Activated naive CD8-positive, alpha-beta T cell treated with anti-CD3 and anti-CD28 coated beads, Interleukin-2, amount 10 ng/mL, durations not matched to agents 7 days and 5 days (primary cell): Measurements from ENCODE around the gene PBX2. TPM values are rescaled to one million over a fixed set of nuclear protein-coding genes. Genes with fewer than 3 reads are reported as not detected.

ENCODE experiments used
- ATAC-seq: fragments of 150-1000 bp; cut with Tn5 transposase; one replicate; pipeline ENCODE4 v1.10.0; 2021; ENCODE audit warnings: low read depth, moderate library complexity
- POLR2A ChIA-PET: fragments of 350-600 bp; sonication (Branson Sonifier 250); formaldehyde crosslinking; loops from one replicate; lab custom pipeline; 2021; ENCODE audit warnings: antibody characterized with exemption; lab: Charles Lee
- DNase-seq: peaks from one replicate; pipeline ENCODE4 v3.0.0; 2021
- H3K27ac Mint-ChIP-seq: one replicate; pipeline ENCODE4 v1.8.0; 2022; ENCODE audit warnings: mild to moderate bottlenecking, mixed read lengths
- H3K27me3 Mint-ChIP-seq: one replicate; pipeline ENCODE4 v1.8.0; 2022; ENCODE audit warnings: mild to moderate bottlenecking, moderate library complexity, mixed read lengths
- H3K36me3 Mint-ChIP-seq: one replicate; pipeline ENCODE4 v1.8.0; 2021; ENCODE audit warnings: mild to moderate bottlenecking, mixed read lengths
- H3K4me1 Mint-ChIP-seq: one replicate; pipeline ENCODE4 v1.8.0; 2021; ENCODE audit warnings: mixed read lengths
- H3K4me3 Mint-ChIP-seq: one replicate; pipeline ENCODE4 v1.8.0; 2022; ENCODE audit warnings: mild to moderate bottlenecking, moderate library complexity, mixed read lengths
- H3K9me3 Mint-ChIP-seq: one replicate; pipeline ENCODE4 v1.8.0; 2021; ENCODE audit warnings: mixed read lengths
- total RNA-seq, 2 experiments: library from RNA; stranded (reverse); gene quantifications; one replicate each; pipeline ENCODE4 v1.2.3, GENCODE V29; 2021

The PBX2 gene
- total RNA-seq, 2 experiments from 2014 or later: 107 to 112 TPM

DNA sequence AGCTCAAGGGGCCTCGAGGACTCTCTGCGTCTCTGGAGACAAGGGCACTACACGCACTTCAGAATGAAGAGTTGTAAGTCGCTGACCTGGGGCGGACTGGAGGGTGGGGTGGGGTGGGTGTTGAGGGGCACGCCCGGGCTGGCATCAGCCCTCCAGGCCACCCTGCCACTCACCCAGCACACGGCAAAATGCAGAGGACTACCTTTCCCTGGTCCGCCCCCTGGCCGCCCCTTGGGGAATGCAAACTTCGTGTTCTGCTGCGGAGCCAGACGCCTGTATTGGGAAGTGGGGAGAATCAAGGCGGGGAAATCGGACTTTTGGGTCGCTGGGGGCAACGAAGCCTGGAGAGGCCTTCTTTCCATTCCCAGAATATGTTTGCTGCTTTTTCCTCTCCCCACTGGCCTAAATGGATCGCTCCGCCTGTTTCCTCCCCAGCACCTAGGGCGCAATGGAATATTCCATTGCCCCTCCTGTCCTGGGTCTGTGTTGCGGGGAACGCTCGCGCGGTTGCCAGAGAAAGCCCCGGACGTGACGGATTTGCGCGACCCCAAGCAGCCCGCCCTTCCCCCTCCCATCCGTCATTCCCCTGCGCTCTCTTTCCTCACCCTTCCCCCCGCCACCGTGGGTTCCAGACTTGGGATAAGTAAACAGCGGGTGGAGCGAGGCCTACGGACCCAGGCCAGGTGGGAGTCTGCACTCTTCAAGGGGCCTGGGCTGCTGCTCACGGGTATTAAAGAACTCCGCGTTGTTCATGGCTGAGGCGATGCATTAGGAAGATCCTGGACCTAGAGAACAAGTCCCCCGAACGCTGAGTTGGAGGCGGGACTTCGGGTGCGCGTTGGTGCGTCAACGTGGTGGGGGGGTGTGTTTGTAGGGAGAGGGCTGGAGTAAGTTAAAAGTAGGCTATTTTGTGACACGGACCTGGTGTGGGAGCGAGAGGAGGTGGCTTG is 36.2 kb downstream of the PBX2 start, which contains the start of gene PPT2:
Gene PPT2 (plus strand): TSS at position 578 of the 950 bp plus-strand sequence. CDS start 454 bp downstream, outside the sequence.
- peaks cover 34% of the 10 kb centered on the region for H3K4me1 Mint-ChIP-seq
- peak within 1 kb of the TSS; percentile 94 for H3K27ac Mint-ChIP-seq
- H3K27me3 Mint-ChIP-seq: peaks cover 14% of the 10 kb centered on the region
- no peaks in the 10 kb centered on the region for H3K9me3 Mint-ChIP-seq
- ATAC-seq: peak; percentile 72
- peak within 1 kb of the TSS; percentile 98 for H3K4me3 Mint-ChIP-seq
- H3K36me3 Mint-ChIP-seq: peaks cover 15% of the 10 kb centered on the region
- peak; percentile 81 for DNase-seq
- POLR2A ChIA-PET: interaction anchor here (1.0 to 1.3 kb wide), 6 partner anchors 24 to 66 kb away, joined by 3 to 8 read pairs (median 4); partner anchors contain the start of genes GPSM3, PBX2 and RNF5

DNA sequence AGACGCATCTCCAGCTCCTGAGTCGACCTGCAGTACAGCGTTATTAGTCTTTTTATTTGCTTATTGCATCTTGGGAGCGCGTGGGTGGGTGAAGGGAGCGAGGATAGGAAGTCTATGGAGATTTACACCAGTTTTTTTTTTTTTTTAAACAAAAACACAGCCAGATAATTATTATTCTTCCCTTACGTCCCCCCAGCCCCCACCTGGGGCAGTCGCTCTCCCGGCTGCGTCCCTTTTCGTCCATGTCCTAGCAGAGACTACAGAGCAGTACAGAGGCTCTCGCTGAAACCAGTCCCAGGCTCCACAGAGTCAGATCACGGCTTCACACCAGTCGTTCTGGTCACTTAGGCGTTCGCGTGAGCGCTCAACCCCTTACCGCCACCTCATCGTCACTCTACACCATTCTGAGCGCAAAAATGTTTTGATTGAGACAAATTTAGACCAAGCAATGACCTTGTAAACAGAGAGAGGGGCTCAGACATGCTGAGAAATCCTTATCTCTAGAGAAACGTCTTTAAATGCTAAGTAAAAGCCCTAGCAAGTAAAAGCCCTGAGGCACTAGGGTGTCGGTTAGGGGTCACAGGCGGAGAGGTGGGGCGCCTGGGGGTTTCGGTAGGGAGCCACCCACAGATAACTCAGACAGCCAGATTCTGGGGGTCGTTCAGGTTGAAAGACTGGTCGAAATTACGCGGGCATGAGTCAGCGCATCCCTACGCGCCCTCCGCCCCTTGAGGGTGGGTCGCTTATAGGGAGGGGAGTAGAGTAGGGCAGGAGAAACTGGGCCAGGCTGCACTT is 37.0 kb downstream of the PBX2 start:
- Mint-ChIP-seq H3K4me1 (peaks cover 40% of the 10 kb centered on the region), H3K9me3 (no peaks in the 10 kb centered on the region), H3K27me3 (peaks cover 22% of the 10 kb centered on the region), H3K36me3 (peaks cover 10% of the 10 kb centered on the region), H3K27ac (peak overlapping the region; percentile 94), H3K4me3 (peak overlapping the region; percentile 38)
- no peak for ATAC-seq
- POLR2A ChIA-PET: interaction anchor here (1.0 kb wide), 1 partner anchor 43 kb away, joined by 3 read pairs; no protein-coding TSS in a partner anchor
- DNase-seq: no peak

DNA sequence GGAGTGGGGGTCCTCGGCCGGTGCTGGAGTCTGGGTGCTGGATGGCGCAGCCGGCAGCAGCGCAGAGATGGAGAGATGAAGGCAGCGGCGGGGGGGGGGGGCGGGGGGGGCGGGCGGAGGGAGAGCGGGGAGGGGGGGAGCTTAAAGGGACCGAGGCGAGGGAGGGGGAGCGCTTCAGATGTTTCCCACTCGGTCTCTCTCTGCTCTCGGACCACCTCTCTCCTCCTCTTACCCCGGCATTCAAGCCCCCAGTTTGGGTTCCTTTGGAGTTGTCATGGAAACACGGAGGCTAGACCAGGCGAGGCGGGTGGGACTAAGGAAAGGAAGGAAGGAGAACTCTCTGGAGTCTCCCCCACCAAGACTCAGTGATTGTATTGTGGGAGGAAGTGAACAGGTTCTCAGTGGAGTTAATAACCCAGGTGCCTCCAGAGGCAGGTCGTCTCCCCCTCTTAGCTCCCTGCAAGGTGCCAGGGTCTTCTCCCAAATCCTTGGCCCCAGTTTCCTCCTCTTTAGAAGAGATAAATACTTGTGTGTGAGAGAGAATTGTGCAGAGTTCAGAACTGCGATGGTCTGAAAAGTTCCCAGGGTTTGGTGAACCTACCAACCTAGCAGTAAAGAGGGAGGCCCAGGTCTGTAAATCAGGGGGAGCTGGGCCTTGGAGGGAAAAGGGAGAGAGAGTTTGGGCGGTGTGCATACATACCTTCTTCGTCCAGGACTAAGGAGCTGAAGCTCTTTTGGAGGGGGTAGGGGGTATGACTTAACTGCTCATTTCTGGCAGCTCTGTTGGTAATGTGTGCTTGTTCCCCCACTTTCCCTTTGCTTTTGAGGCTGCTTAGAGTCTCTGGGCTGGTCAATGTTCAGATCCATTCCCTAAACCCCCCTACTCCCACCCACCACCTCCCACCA is 37.9 kb downstream of the PBX2 start, which contains the start of gene PRRT1:
Gene PRRT1 (minus strand): TSS at position 77 of the 906 bp plus-strand sequence. CDS start 112 bp downstream, outside the sequence.
- H3K27ac Mint-ChIP-seq: peak within 1 kb of the TSS; percentile 74

DNA sequence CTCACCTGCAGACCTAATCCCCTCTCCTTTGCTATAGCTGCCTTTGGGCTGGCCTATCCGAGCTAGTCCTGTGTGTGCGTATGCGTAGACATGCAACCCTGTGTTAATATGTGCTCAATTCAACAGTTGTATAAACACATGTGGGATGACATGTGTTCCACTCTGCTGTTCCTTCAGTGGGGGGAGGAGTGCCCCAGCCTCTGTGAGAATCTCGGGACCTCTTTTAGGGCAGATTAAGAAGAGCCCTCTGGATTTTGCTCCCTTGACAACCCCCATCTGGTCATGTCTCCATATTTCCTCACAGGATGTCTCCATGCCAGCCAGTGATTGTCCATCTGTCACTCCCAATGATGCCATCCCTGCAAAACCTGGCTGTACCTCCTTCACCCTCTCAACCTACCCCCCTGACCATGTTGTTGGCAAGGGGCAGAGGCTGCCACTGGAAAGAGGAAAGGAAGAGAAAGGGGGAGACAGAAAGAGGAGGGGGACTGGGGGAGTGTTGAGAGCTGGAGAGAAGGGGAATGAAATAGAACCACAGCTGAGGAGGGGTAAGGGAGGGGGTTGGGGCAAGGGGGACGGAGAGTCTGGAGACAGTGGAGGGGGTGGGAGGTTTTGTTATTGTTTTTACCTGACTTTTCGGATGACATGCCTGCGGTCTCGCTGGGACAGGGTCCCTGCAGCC is 38.7 kb downstream of the PBX2 start:
- no peak for DNase-seq
- no peak for ATAC-seq
- Mint-ChIP-seq H3K36me3 (peaks cover 3% of the 10 kb centered on the region), H3K9me3 (no peaks in the 10 kb centered on the region), H3K4me1 (peaks cover 40% of the 10 kb centered on the region), H3K4me3 (peak overlapping the region; percentile 67), H3K27ac (peak overlapping the region; percentile 74), H3K27me3 (peaks cover 38% of the 10 kb centered on the region)
- POLR2A ChIA-PET: no interaction called here

More for the DNA sequence above, 37.9 kb downstream of the PBX2 start, which contains the start of gene PRRT1:
- Mint-ChIP-seq H3K4me3 (peak within 1 kb of the TSS; percentile 67), H3K4me1 (peaks cover 40% of the 10 kb centered on the region), H3K27me3 (peaks cover 30% of the 10 kb centered on the region), H3K9me3 (no peaks in the 10 kb centered on the region), H3K36me3 (peaks cover 3% of the 10 kb centered on the region)
- DNase-seq (no peak), ATAC-seq (no peak)
- POLR2A ChIA-PET: no interaction called here

DNA sequence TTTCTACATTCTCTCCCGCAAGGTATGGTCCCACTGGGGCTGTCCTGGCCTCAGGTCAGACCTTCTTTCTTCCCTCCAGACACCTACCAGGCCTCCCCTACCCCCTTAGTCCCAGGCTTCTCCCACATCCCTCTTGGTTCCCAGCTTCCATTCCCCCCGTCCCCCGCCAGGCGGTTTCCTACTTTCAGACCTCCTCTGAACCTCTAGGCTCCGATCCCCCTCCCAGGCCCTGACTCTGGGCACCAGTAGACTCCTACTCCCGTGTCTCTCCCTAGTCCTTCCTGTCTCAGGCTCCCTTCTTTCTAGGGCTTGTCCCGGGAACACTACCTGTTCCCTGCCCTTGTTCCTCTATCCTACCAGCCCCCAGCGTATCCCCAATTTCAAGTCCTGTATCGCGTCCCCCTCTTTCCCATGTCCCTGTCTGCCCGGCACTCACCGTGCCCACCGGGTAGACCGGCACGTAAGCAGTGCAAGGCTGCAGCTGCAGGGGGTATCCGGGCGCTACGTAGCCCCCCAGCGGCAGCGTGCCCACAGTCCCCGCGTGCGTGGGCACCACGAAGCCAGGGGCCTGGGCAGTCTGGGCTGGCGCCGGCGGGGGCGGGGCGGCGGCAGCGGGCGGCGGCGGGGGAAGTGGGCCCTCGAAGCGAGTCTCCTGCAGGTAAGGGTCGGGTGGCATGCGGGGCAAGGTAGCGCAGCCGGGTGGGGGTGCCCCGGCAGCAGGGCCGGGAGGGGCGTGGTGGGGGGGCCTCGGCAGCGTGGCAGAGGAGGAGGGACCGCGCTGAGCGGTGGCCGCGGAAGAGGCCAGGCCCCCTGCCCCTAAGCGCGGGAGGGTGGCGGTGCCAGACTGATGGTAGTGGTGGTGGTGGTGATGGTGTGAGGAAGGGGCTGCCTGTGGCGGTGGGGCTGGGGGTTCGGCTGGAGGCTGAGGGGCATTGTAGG is 39.8 kb downstream of the PBX2 start:
- POLR2A ChIA-PET: interaction anchor here (0.5 to 1.3 kb wide), 2 partner anchors 21 to 40 kb away, joined by 3 read pairs; partner anchors contain the start of gene PBX2
- peak overlapping the region; percentile 59 for H3K27ac Mint-ChIP-seq
- DNase-seq (no peak), ATAC-seq (no peak)
- no peaks in the 10 kb centered on the region for H3K9me3 Mint-ChIP-seq
- peaks cover 43% of the 10 kb centered on the region for H3K27me3 Mint-ChIP-seq
- H3K4me3 Mint-ChIP-seq: peak overlapping the region; percentile 29
- H3K4me1 Mint-ChIP-seq: peaks cover 34% of the 10 kb centered on the region
- peaks cover 3% of the 10 kb centered on the region for H3K36me3 Mint-ChIP-seq

DNA sequence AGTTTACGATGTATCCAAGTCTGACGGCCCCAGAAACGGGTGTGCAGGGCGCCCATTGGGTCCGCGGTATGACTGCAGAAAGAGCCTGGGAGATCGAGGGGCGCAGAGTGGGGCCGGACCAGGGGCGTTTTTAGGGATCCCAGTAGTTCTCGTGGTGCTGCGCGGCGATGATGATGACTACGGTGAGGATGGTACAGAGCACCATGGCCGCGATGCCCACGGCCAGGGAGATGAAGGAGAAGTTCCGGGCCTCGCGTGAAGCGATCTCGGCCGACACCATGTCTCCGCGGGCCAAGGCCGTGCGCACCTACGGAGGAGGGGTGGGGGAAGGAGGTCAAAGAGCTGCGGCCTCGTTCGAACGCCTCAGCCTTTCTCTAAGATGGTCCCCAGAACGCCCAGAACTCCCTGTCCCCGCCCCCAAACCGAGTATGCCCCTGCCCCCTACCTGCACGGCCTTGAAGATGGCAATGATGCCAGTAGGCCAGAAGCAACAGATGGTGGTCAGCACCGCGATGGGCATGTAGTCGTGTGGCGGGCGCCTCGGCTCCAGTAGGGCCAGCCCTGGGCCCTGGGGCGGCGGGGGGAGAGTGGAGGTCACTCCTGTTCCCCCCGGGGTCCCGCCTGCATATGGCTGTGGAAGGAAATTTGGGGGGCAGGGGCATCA is 40.8 kb downstream of the PBX2 start:
- H3K9me3 Mint-ChIP-seq: no peaks in the 10 kb centered on the region
- H3K27ac Mint-ChIP-seq: peak overlapping the region; percentile 67
- peak overlapping the region; percentile 77 for H3K4me3 Mint-ChIP-seq
- DNase-seq (no peak), ATAC-seq (no peak)
- H3K27me3 Mint-ChIP-seq: peaks cover 43% of the 10 kb centered on the region
- peaks cover 32% of the 10 kb centered on the region for H3K4me1 Mint-ChIP-seq
- peaks cover 2% of the 10 kb centered on the region for H3K36me3 Mint-ChIP-seq
- POLR2A ChIA-PET: interaction anchor here (0.5 to 1.3 kb wide), 2 partner anchors 20 to 41 kb away, joined by 3 read pairs; partner anchors contain the start of gene PBX2

DNA sequence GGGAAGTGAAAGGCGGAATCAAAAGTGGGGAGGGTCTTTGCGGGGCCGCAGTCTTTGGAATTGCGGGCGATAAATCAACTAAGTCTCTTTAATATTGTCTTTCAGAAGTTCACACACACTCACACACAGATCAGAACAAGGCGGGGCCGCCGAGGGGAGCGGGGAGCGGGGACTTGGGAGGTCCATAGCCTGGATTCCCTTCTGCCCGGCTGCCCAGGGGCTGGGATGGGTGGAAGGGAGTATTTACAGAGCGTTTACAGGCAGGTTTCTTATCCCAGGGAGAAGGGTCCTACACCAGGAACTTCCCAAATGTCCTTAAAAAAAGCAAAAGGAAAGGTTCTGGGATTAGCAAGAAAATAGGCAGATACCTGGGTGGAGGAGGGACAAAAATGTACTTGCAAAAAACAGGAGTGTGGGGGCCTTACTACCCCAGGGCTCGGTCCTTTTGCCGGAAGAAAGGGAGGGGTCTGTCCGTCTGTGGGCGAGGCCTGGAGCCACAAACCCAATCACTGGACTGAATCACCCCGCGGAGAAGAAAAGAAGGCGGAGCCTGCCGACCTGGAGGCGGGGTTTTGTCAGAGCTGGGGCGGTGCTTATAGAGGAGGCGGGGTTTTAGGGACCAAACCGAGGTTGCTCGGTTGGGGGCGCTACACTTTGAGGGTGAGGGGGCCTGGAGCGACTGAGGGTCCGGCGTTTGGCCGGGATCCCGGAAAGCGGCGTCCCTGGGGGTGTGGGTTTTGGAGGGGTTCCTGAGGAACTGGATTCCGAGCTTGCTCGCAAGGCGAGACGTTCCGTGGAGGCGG is 41.5 kb downstream of the PBX2 start:
- H3K4me1 Mint-ChIP-seq: peaks cover 30% of the 10 kb centered on the region
- H3K27me3 Mint-ChIP-seq: peaks cover 43% of the 10 kb centered on the region
- no peaks in the 10 kb centered on the region for H3K36me3 Mint-ChIP-seq
- H3K27ac Mint-ChIP-seq: peak overlapping the region; percentile 67
- ATAC-seq: peak; percentile 43
- peak overlapping the region; percentile 77 for H3K4me3 Mint-ChIP-seq
- POLR2A ChIA-PET: interaction anchor here (0.8 to 1.3 kb wide), 2 partner anchors 41 to 47 kb away, joined by 3 read pairs; partner anchors contain the start of gene PBX2
- no peaks in the 10 kb centered on the region for H3K9me3 Mint-ChIP-seq
- peak; percentile 78 for DNase-seq

DNA sequence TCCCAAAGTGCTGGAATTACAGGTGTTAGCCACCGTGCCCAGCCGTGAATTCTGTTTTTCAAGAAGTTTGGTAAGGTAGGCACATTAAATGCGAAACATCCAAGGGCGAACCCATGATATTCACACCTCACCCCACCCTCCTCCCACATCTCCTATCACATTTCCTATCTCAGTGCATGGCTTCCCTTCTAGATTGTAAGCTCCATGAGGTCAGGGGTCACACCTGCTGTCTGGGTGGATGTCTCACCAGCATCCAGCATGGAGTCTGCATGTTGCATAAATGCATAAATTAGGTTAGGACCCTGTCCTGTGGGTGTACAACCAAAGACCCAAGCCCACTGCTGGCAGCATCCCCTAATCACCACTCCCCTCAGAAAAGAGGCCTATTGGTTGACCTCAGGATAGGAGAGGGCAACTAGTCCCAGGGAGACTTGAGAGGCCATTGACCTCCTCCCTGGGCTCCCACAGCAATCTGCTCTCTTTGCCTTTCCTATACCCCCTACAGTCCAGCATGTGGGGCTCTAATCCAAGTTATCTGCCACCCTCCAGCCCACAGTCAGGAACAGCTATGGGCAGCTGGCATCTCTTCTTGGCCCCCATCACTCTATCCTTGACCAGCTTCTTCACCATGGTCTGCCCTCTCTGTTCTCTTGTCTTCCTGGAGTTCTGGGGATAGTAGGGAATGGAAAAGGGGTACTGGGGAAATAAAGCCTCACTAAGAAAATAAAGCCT is 42.4 kb downstream of the PBX2 start:
- ATAC-seq: no peak
- Mint-ChIP-seq H3K4me3 (no peak overlapping the region), H3K27me3 (peaks cover 43% of the 10 kb centered on the region), H3K27ac (no peak overlapping the region), H3K9me3 (no peaks in the 10 kb centered on the region), H3K4me1 (peaks cover 26% of the 10 kb centered on the region), H3K36me3 (no peaks in the 10 kb centered on the region)
- POLR2A ChIA-PET: no interaction called here
- no peak for DNase-seq

DNA sequence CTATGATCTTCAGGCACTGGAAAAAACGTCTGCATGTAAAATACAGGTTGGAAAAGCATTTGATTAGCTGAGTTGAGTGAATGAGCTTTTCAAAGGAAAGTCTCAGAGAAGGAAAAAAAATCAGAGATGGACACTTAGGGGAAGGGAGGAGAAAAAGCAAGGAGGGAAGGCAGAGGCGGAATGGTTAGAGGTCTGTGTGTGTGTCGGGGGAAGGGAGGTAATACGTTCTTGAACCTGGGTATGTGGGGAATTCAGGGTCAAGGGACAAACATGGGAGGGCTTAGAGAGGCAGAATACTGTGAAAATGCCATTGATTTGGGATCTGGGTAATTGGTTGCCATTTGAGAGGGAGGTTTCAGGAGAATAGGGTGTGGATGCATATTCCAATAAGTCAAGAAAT is 43.3 kb downstream of the PBX2 start:
- Mint-ChIP-seq H3K36me3 (no peaks in the 10 kb centered on the region), H3K4me3 (no peak overlapping the region), H3K9me3 (no peaks in the 10 kb centered on the region), H3K27me3 (peaks cover 43% of the 10 kb centered on the region), H3K4me1 (peaks cover 22% of the 10 kb centered on the region), H3K27ac (no peak overlapping the region)
- POLR2A ChIA-PET: no interaction called here
- DNase-seq (no peak), ATAC-seq (no peak)
